ENCODE results near the gene CCDC34.
A peak's percentile ranks its signal among the peaks of the same experiment; 100 is the strongest.

The CCDC34 gene

GRCh38 chr11:27363576-27364117, 632 bp upstream of the CCDC34 start:
- Mint-ChIP-seq H3K4me1 (peaks cover 13% of the 10 kb centered on the region), H3K4me3 (peak overlapping the region; percentile 84), H3K27ac (peak overlapping the region; percentile 92), H3K9me3 (no peaks in the 10 kb centered on the region), H3K36me3 (peaks cover 1% of the 10 kb centered on the region), H3K27me3 (no peaks in the 10 kb centered on the region)
- DNase-seq (ENCODE audit: low spot score in 2 of 2) (no peak), ATAC-seq (ENCODE audit: low read depth) (no peak)

DNA sequence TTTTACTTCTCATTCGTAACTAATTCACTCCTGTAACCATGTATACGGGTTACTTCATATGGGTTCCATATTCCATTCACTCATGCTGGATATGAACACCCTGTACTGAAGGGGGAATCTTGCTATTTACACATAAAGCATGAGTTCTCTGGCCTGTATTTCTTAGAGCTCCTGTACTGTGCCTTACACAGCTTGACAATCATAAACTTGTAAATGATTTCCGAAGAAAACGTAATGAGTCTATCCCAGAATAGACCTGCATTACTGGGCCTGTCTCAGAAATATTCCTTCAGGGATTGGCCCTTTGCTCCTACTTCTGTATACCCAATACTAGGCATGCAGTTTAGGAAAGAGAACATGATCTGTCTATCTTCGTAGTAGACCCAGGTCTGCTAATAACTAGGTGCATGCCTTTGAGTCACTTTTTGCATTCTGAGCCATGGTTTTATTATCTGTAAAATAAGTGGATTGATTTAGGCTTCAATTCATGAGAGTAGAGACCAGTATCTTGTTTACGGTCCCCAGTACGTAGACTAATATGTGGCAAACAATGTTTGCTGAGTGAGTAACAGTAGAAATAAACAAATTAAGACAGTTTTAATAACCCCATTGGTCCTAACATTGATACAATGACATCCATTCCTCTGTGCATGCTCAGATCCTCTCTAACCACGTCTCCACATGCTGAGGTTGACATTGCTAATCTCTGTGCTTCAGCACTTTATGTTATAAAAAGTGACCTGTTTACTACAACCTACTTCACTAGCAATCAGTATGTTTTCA, 1.2 kb downstream of the CCDC34 start:
- Mint-ChIP-seq H3K27me3 (no peaks in the 10 kb centered on the region), H3K9me3 (no peaks in the 10 kb centered on the region), H3K27ac (no peak overlapping the region), H3K36me3 (no peaks in the 10 kb centered on the region), H3K4me3 (peak overlapping the region; percentile 84), H3K4me1 (peaks cover 18% of the 10 kb centered on the region)
- DNase-seq (ENCODE audit: low spot score in 2 of 2) (no peak), ATAC-seq (ENCODE audit: low read depth) (no peak)

DNA sequence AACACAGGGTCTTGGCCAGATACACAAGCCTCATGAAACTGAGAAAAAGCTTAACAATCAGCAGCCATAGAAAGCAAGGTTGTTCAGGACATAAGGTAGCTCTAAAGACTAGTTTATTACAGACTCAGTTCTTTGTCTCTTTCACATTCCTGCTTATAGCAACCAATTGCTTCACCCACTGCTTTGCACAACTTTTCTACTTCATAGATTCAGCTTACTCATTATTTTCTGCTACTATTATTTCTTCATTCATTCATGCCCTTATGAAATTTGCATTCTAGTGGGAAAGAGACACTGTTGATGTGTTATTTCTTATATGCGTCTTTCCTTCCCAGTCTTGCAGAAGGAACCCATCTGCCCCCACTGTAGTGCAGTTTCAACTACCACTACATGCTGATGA, 4.7 kb downstream of the CCDC34 start:
- ATAC-seq (ENCODE audit: low read depth) (no peak), DNase-seq (ENCODE audit: low spot score in 2 of 2) (no peak)
- H3K4me3 Mint-ChIP-seq: no peak overlapping the region
- no peak overlapping the region for H3K27ac Mint-ChIP-seq
- H3K36me3 Mint-ChIP-seq: no peaks in the 10 kb centered on the region
- no peaks in the 10 kb centered on the region for H3K9me3 Mint-ChIP-seq
- no peaks in the 10 kb centered on the region for H3K27me3 Mint-ChIP-seq
- peaks cover 14% of the 10 kb centered on the region for H3K4me1 Mint-ChIP-seq

DNA sequence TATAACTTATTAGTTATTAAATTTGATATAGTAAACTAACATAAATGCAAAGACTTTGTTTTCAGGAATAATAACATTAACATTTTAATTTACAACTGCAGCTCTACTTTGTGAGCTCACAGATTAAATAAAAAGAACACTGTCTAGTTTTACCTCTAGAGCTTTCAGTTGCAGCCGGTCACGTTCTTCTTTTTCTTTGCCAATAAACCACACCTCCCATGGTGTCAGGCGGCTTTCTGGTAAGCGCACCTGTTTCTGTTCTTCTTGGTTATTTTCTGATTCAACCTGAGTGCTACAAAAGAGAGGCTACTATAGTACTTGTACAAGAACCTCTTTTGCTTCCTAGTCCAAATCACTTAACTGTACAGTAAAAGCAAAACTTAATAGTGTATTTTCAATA, 5.8 kb downstream of the CCDC34 start:
- ATAC-seq (ENCODE audit: low read depth) (no peak), DNase-seq (ENCODE audit: low spot score in 2 of 2) (no peak)
- H3K4me1 Mint-ChIP-seq: peaks cover 9% of the 10 kb centered on the region
- H3K4me3 Mint-ChIP-seq: no peak overlapping the region
- no peaks in the 10 kb centered on the region for H3K27me3 Mint-ChIP-seq
- H3K27ac Mint-ChIP-seq: no peak overlapping the region
- no peaks in the 10 kb centered on the region for H3K36me3 Mint-ChIP-seq
- no peaks in the 10 kb centered on the region for H3K9me3 Mint-ChIP-seq

- peaks cover 8% of the 10 kb centered on the region for H3K4me1 Mint-ChIP-seq
- no peak overlapping the region for H3K4me3 Mint-ChIP-seq
- no peaks in the 10 kb centered on the region for H3K9me3 Mint-ChIP-seq
- DNase-seq (ENCODE audit: low spot score in 2 of 2): no peak
- H3K36me3 Mint-ChIP-seq: no peaks in the 10 kb centered on the region
- no peak overlapping the region for H3K27ac Mint-ChIP-seq
- ATAC-seq (ENCODE audit: low read depth): no peak
- no peaks in the 10 kb centered on the region for H3K27me3 Mint-ChIP-seq
These were observed 6.3 kb downstream of the CCDC34 start for GRCh38 chr11:27356624-27357222.

DNA sequence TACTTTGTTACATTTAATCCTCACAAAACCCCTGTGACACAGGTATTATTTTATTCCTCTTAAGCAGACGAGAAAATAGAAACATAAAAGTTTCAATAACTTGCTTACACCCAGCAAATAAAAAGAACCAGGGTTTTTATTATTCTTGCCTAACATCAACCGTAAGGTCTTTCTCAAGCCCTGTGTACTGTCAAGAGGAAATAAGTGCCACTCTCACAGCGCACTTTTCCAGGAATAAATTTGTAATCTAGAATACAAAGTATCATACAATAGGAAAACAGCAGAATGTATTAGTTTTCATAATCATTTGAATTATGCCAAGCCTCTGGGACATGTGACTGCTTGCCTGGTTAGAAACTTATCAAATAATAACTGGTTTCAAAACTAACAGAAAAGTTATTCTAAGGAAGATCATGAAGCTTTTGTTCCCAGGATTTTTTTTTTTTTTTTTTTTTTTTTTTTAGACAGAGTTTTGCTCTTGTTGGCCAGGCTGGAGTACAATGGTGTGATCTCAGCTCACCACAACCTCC, 7.4 kb downstream of the CCDC34 start:
- DNase-seq (ENCODE audit: low spot score in 2 of 2) (no peak), ATAC-seq (ENCODE audit: low read depth) (no peak)
- Mint-ChIP-seq H3K36me3 (no peaks in the 10 kb centered on the region), H3K27me3 (no peaks in the 10 kb centered on the region), H3K4me3 (no peak overlapping the region), H3K4me1 (peaks cover 8% of the 10 kb centered on the region), H3K27ac (no peak overlapping the region), H3K9me3 (no peaks in the 10 kb centered on the region)

DNA sequence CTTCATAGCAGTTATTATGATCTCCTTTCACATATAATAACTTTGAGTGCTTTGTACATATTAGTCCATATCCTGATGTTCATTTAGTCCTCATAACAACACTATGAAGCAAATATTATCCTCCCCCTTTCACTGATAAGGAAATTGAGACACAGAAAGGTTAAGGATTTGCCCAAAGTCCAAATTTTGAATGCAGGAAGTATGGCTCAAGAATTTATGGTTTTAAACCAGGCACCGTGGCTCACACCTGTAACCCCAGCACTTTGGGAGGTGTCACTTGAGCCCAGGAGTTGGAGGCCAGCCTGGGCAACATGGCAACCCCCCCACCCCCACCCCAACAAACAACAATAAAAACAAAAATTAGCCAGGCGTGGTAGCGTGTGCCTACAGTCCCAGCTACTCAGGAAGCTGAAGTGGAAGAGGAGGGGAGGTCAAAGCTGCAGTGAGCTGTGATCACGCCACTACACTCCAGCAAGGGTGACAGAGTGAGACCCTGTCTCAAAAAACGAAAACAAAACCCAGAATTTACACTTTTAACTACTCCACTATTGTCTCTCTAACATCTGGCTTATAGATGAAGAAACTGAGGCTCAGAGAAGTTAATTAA, 8.6 kb downstream of the CCDC34 start:
- H3K4me3 Mint-ChIP-seq: no peak overlapping the region
- H3K36me3 Mint-ChIP-seq: peaks cover 4% of the 10 kb centered on the region
- H3K27ac Mint-ChIP-seq: no peak overlapping the region
- DNase-seq (ENCODE audit: low spot score in 2 of 2) (no peak), ATAC-seq (ENCODE audit: low read depth) (no peak)
- no peaks in the 10 kb centered on the region for H3K9me3 Mint-ChIP-seq
- H3K4me1 Mint-ChIP-seq: peaks cover 8% of the 10 kb centered on the region
- H3K27me3 Mint-ChIP-seq: no peaks in the 10 kb centered on the region

DNA sequence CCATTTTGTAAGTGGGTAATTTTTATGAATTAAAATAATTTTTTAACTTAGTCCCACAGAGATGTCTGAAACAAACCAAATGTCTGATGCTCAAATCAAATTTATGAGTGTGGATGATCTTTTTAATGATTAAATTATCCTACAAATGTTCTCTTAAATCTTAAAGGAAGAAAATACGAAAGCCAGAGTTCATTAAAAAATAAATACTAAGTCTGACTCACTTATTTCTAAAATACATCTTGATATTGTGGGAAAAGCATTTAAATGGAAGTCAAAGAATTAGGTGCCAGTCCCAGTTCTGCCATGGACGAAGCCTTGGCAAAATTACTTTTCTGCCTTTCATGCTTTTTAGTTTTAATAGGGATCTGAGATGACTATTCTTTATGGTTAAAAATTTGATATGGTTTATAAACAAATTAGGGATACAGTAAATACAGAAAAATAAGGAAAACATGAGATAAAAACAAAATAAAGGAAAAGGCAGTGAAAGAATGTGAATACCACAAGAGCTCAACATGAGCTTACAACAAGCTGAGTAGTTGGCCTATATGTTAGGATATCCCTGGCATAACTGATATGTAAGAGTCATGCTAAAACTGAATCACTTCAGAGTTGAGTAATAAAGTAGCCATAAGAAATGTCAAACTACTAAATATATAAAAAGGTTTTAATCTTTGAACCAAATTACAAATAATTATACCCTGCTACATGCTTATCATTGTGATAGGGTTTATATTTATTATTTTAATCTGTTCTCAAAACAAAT, 9.2 kb downstream of the CCDC34 start:
- Mint-ChIP-seq H3K4me3 (no peak overlapping the region), H3K36me3 (peaks cover 4% of the 10 kb centered on the region), H3K4me1 (peaks cover 5% of the 10 kb centered on the region), H3K27ac (no peak overlapping the region), H3K9me3 (no peaks in the 10 kb centered on the region), H3K27me3 (no peaks in the 10 kb centered on the region)
- ATAC-seq (ENCODE audit: low read depth): no peak
- no peak for DNase-seq (ENCODE audit: low spot score in 2 of 2)

- ATAC-seq (ENCODE audit: low read depth) (no peak), DNase-seq (ENCODE audit: low spot score in 2 of 2) (no peak)
- Mint-ChIP-seq H3K36me3 (peaks cover 8% of the 10 kb centered on the region), H3K27ac (no peak overlapping the region), H3K4me3 (no peak overlapping the region), H3K9me3 (no peaks in the 10 kb centered on the region), H3K4me1 (peaks cover 2% of the 10 kb centered on the region), H3K27me3 (no peaks in the 10 kb centered on the region)
These were observed 10.2 kb downstream of the CCDC34 start for GRCh38 chr11:27352781-27353180.

DNA sequence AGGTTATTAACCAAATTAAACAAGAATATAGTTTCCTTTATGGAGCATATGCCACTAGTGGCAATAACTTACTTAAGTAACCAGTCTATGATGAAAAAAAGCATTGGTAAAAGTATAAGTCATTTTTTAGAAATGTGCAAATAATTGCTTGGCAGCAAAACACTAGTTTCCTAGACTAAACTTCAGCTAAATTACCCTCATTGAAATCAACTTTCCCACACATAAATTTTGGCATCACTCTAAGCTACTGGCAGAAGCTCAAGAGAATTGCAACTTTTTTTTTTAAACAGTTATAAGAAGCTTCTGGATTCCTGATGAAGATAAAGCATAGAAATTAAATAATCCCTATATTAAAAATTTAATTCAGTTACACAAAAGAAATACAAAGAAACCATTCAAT, 12.5 kb downstream of the CCDC34 start:
- Mint-ChIP-seq H3K36me3 (peaks cover 12% of the 10 kb centered on the region), H3K27ac (no peak overlapping the region), H3K4me3 (no peak overlapping the region), H3K4me1 (no peaks in the 10 kb centered on the region), H3K27me3 (no peaks in the 10 kb centered on the region), H3K9me3 (no peaks in the 10 kb centered on the region)
- DNase-seq (ENCODE audit: low spot score in 2 of 2) (no peak), ATAC-seq (ENCODE audit: low read depth) (no peak)

- H3K36me3 Mint-ChIP-seq: peaks cover 12% of the 10 kb centered on the region
- no peak overlapping the region for H3K27ac Mint-ChIP-seq
- no peak overlapping the region for H3K4me3 Mint-ChIP-seq
- ATAC-seq (ENCODE audit: low read depth) (no peak), DNase-seq (ENCODE audit: low spot score in 2 of 2) (no peak)
- H3K4me1 Mint-ChIP-seq: no peaks in the 10 kb centered on the region
- no peaks in the 10 kb centered on the region for H3K9me3 Mint-ChIP-seq
- H3K27me3 Mint-ChIP-seq: no peaks in the 10 kb centered on the region
These were observed 13.1 kb downstream of the CCDC34 start for GRCh38 chr11:27349919-27350318.

GRCh38 chr11:27348340-27348873, 14.6 kb downstream of the CCDC34 start:
- Mint-ChIP-seq H3K9me3 (no peaks in the 10 kb centered on the region), H3K4me3 (no peak overlapping the region), H3K4me1 (no peaks in the 10 kb centered on the region), H3K27ac (no peak overlapping the region), H3K36me3 (peaks cover 12% of the 10 kb centered on the region), H3K27me3 (no peaks in the 10 kb centered on the region)
- DNase-seq (ENCODE audit: low spot score in 2 of 2): no peak
- ATAC-seq (ENCODE audit: low read depth): no peak

- Mint-ChIP-seq H3K9me3 (no peaks in the 10 kb centered on the region), H3K4me3 (no peak overlapping the region), H3K4me1 (no peaks in the 10 kb centered on the region), H3K27ac (no peak overlapping the region), H3K36me3 (peaks cover 12% of the 10 kb centered on the region), H3K27me3 (no peaks in the 10 kb centered on the region)
- no peak for ATAC-seq (ENCODE audit: low read depth)
- DNase-seq (ENCODE audit: low spot score in 2 of 2): no peak
These were observed 15.4 kb downstream of the CCDC34 start for GRCh38 chr11:27347359-27348339.
